Activated CD4-positive, CD25-positive, alpha-beta regulatory T cell treated with anti-CD3 and anti-CD28 coated beads, Interleukin-2, amount 50 U/mL, for 24 hours (primary cell): Measurements from ENCODE around the gene FLVCR1.
"Not testable (repeated sequence)": the region's sequence is repeated elsewhere in the genome, so short reads cannot be mapped to it uniquely, and the experiment has no call there.

ENCODE experiments used
- ATAC-seq, 2 donors: fragments of 150-1000 bp; cut with Tn5 transposase; one replicate each; pipeline ENCODE4 v1.10.0; 2021; ENCODE audit warnings: mild to moderate bottlenecking in 1 of 2, moderate library complexity in 1 of 2

The FLVCR1 gene

DNA sequence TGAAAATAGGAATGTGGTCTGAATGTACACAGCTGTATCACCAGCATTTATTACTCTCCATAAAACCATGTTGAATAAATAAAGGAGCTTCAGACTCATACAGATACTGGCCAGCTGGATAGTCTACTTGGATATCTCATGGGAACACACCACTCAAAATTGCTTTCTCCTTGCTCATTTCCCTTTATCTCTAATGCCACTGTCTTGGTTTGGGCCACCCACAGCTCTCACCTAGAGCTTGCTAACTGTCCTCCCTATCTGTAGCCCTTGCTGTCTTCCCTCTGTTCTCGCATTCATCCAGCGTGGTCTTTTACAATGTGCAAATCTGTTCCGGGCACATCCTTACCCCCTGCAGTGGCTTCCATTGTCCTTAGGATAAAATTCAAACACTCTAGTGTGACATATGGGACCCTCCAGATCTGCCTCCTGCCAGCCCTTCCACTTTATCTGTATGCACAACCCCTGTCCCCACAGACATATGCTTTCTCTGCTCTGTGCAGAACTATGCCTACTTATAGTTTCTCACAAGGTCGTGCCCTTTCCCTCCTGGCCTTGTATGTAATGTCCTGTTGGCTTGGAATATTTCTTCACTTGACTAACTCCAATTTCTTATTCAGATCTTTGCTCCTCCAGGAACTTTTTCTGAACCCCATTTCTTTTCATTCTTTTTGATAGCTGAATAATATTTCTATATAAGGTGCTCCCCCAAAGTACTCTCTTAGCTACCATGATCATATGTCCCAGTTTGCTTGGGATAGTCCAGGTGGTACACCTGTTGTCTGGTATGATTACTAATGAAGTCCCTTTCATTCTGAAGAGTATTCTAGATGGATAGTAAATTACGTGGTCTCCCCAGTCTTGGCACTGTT is 2.9 kb downstream of the FLVCR1 start:
- ATAC-seq, result no peak

DNA sequence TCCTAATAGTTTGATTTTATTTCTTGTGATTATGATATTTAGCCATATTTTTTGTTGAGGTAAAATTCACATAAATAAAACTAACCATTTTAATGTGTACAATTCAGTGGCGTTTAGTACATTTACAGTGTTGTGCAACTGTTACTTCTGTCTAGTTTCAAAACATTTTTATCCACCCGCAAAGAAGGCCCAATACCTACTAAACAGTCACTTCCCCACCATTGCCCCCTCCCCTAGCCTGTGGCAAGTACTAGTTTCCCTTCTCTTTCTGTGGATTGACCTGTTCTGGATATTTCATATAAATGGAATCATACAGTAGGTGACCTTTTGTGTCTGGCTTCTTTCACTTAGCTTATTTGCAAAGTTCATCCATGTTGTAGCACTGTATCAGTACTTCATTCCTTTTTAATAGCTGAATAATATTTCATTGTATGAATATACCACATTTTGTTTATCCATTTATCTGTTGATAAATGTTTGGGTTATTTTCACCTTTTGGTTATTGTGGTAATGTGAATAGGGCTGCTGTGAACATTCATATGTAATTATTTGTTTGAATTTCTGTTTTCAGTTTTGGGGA is 4.1 kb downstream of the FLVCR1 start:
- no peak for ATAC-seq

DNA sequence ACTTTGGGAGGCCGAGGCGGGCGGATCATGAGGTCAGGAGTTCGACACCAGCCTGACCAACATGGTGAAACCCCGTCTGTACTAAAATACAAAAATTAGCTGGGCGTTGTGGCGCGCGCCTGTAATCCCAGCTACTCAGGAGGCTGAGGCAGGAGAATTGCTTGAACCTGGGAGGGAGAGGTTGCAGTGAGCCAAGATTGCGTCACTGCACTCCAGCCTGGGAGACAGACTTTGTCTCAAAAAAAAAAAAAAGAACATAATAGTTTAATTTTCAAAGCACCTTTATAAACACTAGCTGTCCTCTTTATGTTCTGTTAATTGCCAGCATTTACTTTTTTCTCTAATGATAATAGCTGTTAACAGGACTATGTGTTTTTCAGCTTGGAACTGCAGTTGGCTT is 5.3 kb downstream of the FLVCR1 start:
- ATAC-seq, result not testable (repeated sequence)

DNA sequence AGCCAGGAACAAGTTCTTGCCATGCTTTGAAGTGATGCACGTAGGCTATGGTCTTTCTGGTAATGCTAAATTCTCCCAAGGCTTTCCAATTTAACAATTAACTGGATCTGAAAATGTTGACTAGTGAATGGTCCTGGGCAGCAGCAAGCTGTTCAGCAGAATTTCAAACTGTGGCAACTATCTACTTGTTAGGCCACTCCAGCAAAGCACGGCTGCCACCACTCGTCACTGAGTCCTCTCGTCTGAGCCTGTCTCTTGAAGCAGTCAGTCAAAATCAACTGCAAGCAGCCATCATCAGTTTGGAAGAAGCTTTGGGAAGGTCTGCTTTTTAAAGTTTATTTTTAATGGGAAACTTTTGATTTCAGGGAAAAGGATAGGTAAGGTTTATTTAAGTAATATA is 6.1 kb downstream of the FLVCR1 start:
- ATAC-seq, result no peak

DNA sequence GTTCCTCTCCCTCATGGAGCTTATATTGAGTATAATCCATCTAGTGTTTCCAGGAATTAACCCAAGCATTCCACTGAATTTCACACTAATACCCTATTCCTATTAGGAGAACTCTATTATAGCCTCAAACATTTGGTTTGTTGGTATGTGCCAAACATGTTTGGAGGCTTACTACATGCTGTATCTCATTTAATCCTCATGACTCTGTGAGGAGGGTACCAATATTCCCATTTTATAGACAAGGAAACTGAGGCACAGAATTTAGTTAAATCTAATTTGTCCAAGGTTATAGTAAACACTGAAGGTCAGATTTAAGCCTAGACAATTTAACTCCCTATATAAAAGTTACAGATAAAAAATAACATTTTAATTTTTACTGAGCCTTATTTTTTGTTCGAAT is 9.1 kb downstream of the FLVCR1 start:
- no peak for ATAC-seq

DNA sequence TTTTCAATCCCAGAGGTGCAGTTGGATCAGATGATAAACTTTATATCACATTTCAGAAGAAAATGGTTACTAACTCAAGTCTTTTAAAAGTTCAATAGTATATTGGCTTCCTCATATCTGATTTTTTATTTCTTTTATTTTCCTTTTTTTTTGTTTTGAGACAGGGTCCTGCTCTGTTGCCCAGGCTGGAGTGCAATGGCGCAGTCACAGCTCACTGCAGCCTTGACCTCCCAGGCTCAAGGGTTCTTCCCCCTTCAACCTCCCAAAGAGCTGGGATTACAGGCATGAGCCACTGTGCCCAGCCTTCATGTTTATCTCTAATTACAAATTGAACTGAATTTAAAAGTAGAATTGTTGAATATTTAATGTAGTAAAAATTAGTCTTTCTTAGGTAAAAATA is 13.9 kb downstream of the FLVCR1 start:
- ATAC-seq, result no peak

DNA sequence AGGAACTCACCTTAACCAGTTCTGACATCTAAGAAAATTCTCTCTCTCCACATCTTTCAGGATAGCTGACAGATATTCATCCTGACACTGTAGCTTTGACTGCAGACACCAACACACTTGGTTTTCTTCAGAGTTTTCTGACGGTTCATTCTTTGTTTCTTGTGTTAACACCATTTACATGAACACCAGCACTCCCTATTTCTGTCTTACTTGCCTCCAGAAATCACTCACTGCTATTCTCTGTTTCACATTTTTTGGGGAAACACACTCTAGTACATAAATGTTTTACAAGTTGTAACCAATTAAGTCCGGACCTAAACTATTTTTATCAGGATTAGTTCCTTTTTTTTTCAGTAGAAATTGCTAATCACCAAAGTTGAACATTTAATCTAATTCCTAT is 15.4 kb downstream of the FLVCR1 start:
- ATAC-seq, result no peak

DNA sequence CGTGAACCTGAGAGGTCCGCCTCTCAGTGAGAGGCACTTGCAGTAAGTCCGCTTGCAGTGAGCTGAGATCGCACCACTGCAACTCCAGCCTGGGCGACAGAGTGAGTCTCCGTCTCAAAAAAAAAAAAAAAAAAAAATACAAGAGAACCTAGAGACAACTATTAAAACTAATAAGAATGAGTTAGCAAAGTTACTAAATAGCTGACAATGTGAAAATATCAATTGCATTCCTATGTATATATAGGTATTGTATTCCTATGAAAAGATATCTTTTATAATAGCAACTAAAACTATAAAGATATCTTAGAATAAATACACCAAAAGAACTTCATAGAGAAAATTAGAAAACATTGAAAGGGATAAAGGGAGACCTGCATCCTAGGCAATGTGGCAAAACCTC is 20.3 kb downstream of the FLVCR1 start:
- no peak for ATAC-seq

DNA sequence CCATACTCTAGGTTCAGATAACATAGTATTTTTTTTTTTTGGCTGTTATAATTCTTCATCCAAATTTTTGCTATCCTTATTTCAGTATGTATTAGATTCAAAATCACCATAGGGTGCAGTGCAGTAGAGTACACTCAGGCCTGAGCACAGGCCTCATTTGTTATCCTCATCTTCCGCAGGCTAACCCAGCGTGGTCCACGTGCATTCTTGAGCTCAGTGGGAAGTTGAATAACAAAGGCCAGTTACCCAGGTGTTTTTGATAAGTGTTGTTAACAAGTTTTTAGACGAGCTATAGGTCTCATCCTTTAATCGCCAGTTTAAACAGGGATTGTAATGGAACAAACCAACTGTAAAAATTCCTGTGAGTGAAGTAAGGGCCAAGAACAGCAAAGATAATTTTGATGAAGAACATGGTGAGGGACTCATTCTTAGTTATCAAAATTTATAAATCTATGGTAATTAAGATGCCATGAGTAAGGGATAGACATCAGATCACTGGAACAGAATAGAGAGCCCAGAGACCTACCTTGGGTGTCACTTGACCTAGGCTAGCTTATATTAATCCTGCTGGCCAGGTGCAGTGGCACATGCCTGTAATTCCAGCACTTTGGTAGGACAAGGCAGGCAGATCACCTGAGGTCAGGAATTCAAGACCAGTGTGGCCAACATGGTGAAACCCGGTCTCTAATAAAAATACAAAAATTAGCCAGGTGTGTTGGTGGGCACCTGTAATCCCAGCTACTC is 22.0 kb downstream of the FLVCR1 start:
- ATAC-seq, result no peak

DNA sequence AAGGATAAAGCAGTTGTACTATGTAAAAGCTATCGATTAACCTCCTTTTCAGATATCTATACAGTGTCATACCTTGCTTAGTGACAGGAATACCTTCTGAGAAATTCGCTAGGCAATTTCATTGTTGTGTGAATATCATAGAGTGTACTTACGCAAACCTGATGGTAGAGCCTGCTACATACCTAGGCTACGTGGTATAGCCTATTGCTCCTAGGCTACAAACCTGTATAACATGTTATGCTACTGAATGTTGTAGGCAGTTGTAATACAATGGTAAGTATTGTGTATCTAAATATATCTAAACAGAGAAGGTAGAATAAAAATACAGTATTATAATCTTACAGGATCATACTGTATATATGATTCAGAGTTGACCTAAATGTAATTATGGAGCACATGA is 26.5 kb downstream of the FLVCR1 start:
- no peak for ATAC-seq

DNA sequence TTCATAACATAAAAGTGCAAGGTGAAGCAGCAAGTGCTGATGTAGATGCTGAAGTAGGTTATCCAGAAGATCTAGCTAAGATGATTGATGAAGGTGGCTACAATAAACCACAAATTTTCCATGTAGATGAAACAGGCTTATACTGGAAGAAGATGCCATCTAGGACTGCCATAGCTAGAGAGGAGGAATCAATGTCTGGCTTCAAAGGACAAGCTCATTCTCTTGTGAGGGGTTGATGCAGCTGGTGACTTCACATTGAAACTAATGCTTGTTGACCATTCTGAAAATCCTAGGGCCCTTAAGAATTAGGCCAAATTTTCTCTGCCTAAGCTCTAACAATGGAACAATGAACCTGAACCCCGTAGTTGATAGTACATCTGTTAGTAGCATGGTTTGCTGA is 34.0 kb downstream of the FLVCR1 start:
- no peak for ATAC-seq

DNA sequence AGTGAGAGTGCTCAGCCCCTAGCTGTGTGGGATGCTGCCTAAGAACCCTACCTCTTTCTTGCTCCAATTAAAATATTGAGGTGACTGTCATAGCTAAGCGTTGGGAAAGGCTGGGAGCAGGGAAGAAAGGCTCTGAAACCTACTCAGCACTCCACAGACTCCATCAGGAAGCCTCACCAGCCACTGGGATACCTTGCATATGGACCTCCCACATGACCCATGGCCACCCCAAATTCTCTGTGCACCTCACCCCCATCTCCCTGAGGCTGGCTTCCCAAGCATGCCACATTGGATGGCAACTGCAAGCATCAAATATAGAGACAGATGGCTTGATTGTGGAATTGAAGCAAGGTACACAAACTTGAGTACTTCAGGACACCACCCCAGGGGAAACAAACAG is 41.8 kb downstream of the FLVCR1 start:
- no peak for ATAC-seq

DNA sequence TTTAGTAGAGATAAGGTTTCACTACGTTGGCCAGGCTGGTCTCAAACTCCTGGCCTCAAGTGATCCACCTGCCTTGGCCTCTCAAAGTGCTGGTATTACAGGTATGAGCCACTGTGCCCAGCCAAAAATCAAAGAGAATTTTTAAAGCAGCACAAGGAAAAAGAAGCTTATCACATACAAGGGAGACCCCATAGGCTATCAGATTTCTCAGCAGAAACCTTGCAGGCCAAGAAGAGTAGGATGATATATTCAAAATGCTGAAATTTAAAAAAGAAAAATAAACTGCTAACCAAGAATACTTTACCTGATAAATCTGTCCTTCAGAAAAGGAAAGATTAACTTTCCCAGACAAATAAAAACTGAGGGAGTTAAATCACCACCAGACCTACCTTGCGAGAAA is 43.2 kb downstream of the FLVCR1 start:
- no peak for ATAC-seq

DNA sequence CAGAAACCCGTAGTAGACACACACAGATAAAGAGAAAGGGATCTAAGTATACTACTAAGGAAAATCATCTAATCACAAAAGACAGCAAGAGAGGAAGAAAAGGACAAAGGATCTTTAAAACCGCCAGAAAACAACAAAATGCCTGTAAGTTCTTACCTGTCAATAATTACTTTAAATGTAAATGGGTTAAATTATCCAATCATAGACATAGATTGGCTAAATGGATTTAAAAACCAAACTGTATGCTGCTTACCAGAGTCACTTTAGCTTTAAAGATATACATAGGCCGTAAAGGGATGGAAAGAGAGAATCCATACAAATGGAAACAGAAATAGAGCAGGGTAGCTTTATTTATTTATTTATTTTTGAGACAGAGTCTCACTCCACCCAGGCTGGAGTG is 44.0 kb downstream of the FLVCR1 start:
- ATAC-seq, result no peak

DNA sequence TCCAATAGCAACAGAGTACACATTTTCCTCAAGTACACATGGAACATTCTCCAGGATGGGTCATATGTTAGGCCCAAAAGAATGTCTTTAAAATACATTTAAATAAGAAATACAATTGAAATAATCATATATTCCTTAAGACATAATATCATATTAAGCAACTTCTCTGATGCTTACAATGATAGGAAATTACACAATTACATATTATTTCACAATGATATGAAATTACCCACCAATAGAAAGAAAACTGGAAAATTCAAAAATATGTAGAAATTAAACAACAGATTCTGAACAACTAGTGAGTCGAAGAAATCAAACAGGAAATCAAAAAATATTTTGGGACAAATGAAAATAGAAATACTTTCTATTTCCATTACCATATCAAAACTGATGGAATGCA is 45.6 kb downstream of the FLVCR1 start:
- ATAC-seq, result no peak

DNA sequence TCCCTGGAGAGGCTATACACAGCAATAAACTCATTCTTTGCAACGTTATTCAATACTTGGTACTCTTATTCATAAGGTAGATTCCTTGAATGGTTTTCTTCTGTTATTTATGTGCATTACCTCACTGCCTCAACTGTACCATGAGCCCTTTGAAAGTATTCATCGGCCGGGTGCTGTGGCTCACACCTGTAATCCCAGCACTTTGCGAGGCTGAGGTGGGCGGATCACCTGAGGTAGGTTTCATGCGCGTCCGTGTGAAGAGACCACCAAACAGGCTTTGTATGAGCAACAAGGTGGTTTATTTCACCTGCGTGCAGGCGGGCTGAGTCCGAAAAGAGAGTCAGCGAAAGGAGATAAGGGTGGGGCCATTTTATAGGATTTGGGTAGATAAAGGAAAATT is 50.0 kb downstream of the FLVCR1 start:
- not testable (repeated sequence) for ATAC-seq

DNA sequence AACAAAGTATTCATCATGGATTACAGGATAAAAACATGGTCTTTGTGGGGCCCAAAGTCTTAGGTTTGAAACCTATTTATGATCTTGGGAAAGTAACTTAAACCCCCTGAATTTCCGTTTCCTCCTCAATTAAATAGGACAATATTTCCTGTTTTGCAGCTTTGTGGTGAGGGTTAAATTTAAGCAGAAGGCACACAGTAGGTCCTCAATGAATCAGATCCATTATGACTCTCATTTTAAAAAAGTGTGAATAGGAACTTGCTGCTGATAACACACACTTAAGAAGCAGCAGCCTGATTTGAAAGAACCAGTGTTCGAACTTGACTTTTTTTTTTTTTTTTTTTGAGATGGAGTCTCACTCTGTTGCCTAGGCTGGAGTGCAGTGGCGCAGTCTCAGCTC is 50.9 kb downstream of the FLVCR1 start:
- no peak for ATAC-seq

DNA sequence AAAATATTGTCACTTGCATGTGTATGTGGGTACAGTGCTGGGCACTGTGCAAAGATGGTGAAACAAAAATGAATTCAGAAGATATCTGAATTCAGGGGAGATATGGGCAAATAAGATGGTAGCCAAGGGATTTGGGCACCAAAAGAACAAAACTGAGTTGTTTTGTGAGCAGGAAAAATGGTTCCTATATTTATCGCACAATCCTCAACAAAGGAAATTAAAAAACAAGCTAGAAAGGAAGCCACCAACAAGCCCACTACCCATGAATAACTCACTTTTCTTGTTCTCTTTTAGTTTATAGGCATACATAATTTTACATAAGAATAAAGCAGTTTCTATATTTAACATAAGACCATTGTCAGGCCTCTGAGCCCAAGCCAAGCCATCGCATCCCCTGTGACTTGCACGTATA is 51.6 kb downstream of the FLVCR1 start:
- no peak for ATAC-seq

DNA sequence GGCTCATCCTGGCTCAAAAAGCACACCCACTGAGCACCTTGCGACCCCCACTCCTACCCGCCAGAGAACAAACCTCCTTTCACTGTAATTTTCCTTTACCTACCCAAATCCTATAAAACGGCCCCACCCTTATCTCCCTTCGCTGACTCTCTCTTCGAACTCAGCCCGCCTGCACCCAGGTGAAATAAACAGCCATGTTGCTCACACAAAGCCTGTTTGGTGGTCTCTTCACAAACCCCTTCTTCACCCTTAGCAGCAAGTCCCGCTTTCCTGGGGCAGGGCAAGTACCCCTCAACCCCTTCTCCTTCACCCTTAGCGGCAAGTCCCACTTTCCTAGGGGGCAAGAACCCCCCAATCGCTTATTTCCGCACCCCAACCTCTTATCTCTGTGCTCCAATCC is 52.1 kb downstream of the FLVCR1 start:
- ATAC-seq, result not testable (repeated sequence)

DNA sequence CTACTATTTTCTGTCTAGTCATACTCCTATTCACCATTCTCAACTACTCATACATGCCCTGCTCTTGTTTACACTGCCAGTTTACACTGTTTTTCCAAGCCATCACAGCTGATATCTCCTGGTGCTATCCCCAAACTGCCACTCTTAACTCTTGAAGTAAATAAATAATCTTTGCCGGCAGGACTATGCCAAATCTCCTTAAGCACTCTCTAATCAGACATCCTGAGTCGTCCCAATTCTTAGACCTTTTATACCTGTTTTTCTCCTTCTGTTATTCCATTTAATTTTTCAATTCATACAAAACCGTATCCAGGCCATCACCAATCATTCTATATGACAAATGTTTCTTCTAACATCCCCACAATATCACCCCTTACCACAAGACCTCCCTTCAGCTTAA is 55.6 kb downstream of the FLVCR1 start:
- not testable (repeated sequence) for ATAC-seq

DNA sequence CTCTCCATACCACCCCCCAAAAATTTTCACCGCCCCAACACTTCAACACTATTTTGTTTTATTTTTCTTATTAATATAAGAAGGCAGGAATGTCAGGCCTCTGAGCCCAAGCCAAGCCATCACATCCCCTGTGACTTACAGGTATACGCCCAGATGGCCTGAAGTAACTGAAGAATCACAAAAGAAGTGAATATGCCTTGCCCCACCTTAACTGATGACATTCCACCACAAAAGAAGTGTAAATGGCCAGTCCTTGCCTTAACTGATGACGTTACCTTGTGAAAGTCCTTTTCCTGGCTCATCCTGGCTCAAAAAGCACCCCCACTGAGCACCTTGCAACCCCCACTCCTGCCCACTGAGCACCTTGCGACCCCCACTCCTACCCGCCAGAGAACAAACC is 56.0 kb downstream of the FLVCR1 start:
- not testable (repeated sequence) for ATAC-seq

DNA sequence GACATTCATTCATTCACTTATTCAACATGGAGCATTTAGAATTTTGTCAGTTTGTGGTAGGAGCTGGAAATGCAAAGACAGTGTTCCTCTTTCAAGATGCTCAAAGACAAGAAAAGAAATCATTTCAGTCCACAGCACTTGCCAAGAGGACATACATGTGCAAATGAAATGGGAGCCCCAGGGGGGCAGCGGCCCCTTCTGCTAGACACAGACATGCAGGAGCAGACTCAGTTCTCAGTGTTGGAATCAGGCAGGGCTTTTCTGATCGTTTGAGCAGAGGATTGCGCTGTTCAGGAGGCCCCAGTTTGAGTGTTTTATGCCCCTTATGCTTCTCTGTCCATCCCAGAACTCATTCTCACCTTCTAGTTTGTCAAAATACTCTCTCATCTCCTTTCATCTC is 56.7 kb downstream of the FLVCR1 start:
- ATAC-seq, result no peak

DNA sequence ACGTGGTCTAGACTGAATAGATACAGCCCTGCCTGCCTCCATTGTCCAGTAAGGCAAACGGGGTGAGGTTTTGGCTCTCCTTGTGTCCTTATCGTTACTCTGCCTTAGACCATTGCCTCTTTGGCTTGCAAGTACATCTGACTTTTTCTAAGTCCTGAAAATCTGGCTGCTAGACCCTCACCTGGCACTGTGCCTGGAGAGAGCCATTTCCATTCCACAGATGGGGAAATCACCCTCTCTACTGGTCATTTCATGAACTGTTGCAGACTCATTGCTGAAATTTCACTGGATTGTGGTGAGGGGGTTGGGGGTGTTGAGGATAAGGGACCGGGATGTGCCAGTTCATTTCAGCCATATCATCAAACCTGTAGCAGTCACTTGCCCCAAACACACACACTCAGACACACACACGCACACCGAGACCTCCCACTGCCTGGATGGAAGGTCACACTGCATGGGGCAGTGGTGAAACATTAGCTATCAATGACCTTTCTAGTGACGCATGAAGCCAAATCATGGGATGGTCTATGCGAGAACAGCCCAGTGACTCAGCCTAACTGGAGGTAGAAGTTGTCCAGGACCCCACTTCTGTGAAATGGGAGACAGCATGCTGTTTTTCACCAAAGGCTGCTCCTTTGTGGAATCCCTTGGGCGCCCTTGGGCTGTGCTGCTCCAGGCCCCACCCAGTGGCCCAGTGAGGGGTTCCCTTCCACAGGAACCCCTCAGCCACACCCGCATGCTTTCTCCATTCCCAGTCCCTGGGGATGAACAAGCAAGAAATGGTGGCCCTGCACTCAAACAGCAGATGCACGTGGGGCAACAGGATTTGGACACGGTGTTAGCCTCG is 57.4 kb downstream of the FLVCR1 start:
- ATAC-seq, result no peak
